A549 (cell line): Measurements from ENCODE around the gene BPIFB2. TPM values are rescaled to one million over a fixed set of nuclear protein-coding genes. Genes with fewer than 3 reads are reported as not detected.
A peak's percentile ranks its signal among the peaks of the same experiment; 100 is the strongest.

Experiments
- ATAC-seq, 2 experiments: fragments of 200-7000 bp in 1 of 2; fragments of >200 bp in 1 of 2; cut with Nextera tagmentation in 1 of 2; cut with Tn5 transposase in 1 of 2; 3 replicates each; pipeline versions ENCODE4 v1.8.0 to v1.9.1; 2018 to 2020; ENCODE audit warnings: mild to moderate bottlenecking in 1 of 2, moderate library complexity in 1 of 2
- CTCF ChIA-PET: fragments of 300-600 bp; sonication (Branson Sonifier 250); formaldehyde crosslinking; extraction: SDS; loops from one replicate; lab custom pipeline; 2021; ENCODE audit warnings: antibody characterized with exemption, inconsistent platforms; lab: Yijun Ruan, JAX
- POLR2A ChIA-PET: fragments of 350-600 bp; formaldehyde crosslinking; extraction: SDS; loops from one replicate; lab custom pipeline; 2021; ENCODE audit warnings: antibody characterized with exemption, inconsistent platforms; lab: Yijun Ruan, JAX
- DNase-seq, 2 experiments: peaks; one replicate each; pipeline versions ENCODE4 v3.0.0 to v3.0.0-alpha.2; 2011 to 2016; ENCODE audit warnings: low read depth in 1 of 2, low spot score in 1 of 2
- FAIRE-seq: peaks from 2 replicates; lab custom pipeline; 2011; peaks lifted over from hg19 to GRCh38; lab: Jason Lieb, UNC
- H3K27ac ChIP-seq, 2 experiments: fragments of >200 bp; sonication (Bioruptor Twin); formaldehyde crosslinking; 3 replicates each; pipeline ENCODE4 v1.5.1; 2016 to 2017
- H3K4me1 ChIP-seq: fragments of >200 bp; sonication (Bioruptor Twin); formaldehyde crosslinking; 3 replicates; pipeline ENCODE4 v1.6.1; 2016
- H3K4me2 ChIP-seq: fragments of >200 bp; sonication (Bioruptor Twin); formaldehyde crosslinking; 3 replicates; pipeline ENCODE4 v1.6.1; 2016
- H3K4me3 ChIP-seq: fragments of >200 bp; sonication (Bioruptor Twin); formaldehyde crosslinking; 3 replicates; pipeline ENCODE4 v1.5.1; 2016
- H3K9me3 ChIP-seq: fragments of >200 bp; sonication (Bioruptor Twin); formaldehyde crosslinking; 3 replicates; pipeline ENCODE4 v1.6.1; 2016
- ATOH8 ChIP-seq: fragments of 250-450 bp; sonication (Bioruptor Pico); IDR thresholded peaks from 2 replicates; pipeline ENCODE4 v1.5.0; 2020; ENCODE audit warnings: low read depth, mild to moderate bottlenecking, moderate library complexity
- BHLHE40 ChIP-seq: IDR thresholded peaks from 2 replicates; pipeline ENCODE4 v1.6.1; 2012; ENCODE audit warnings: low read depth, low read length, inconsistent platforms
- CBX2 ChIP-seq: fragments of 200-600 bp; sonication (generic); IDR thresholded peaks from 2 replicates; pipeline ENCODE4 v1.6.1; 2016; ENCODE audit warnings: low read depth, mild to moderate bottlenecking, borderline replicate concordance
- CBX8 ChIP-seq: fragments of 200-600 bp; sonication (generic); IDR thresholded peaks from 2 replicates; pipeline ENCODE4 v1.6.1; 2016
- CHD4 ChIP-seq: fragments of 200-600 bp; sonication (generic); IDR thresholded peaks from 2 replicates; pipeline ENCODE4 v1.6.1; 2016; ENCODE audit warnings: antibody characterized with exemption, mild to moderate bottlenecking, borderline replicate concordance
- E2F6 ChIP-seq: IDR thresholded peaks from 2 replicates; pipeline ENCODE4 v1.6.1; 2012; ENCODE audit warnings: low read depth, borderline replicate concordance
- EHF ChIP-seq: fragments of 250-450 bp; sonication (Bioruptor Pico); IDR thresholded peaks from 2 replicates; pipeline ENCODE4 v1.5.0; 2020; ENCODE audit warnings: mild to moderate bottlenecking
- EHMT2 ChIP-seq: fragments of 200-600 bp; sonication (generic); IDR thresholded peaks from 2 replicates; pipeline ENCODE4 v1.6.1; 2016; ENCODE audit warnings: antibody characterized with exemption, low read depth, mild to moderate bottlenecking, moderate library complexity
- EP300 ChIP-seq, 2 experiments: fragments of >200 bp; sonication (Bioruptor Twin); formaldehyde crosslinking; IDR thresholded peaks; 2 replicates in 1 of 2; 3 replicates in 1 of 2; pipeline ENCODE4 v1.6.1; 2016 to 2017
- FOSL2 ChIP-seq, 2 experiments: fragments of 450-650 bp in 1 of 2; fragments of >200 bp in 1 of 2; sonication (Bioruptor Twin) in 1 of 2; formaldehyde crosslinking; IDR thresholded peaks; 2 replicates each; pipeline versions ENCODE4 v1.5.0 to v1.6.1; 2016 to 2020; ENCODE audit warnings: mild to moderate bottlenecking in 1 of 2, moderate library complexity in 1 of 2
- FOXS1 ChIP-seq: fragments of 250-450 bp; sonication (Bioruptor Pico); IDR thresholded peaks from 2 replicates; pipeline ENCODE4 v1.5.0; 2020; ENCODE audit warnings: mild to moderate bottlenecking, moderate library complexity
- HEYL ChIP-seq: fragments of 250-450 bp; sonication (Bioruptor Pico); IDR thresholded peaks from 2 replicates; pipeline ENCODE4 v1.8.0; 2021; ENCODE audit warnings: mild to moderate bottlenecking, moderate library complexity
- HOXA7 ChIP-seq: fragments of 250-450 bp; sonication (Bioruptor Pico); IDR thresholded peaks from 2 replicates; pipeline ENCODE4 v1.5.0; 2020; ENCODE audit warnings: mild to moderate bottlenecking, moderate library complexity
- HOXB5 ChIP-seq: fragments of 250-450 bp; sonication (Bioruptor Pico); IDR thresholded peaks from 2 replicates; pipeline ENCODE4 v1.5.0; 2020; ENCODE audit warnings: mild to moderate bottlenecking, moderate library complexity
- KDM1A ChIP-seq: fragments of 200-600 bp; sonication (generic); IDR thresholded peaks from 2 replicates; pipeline ENCODE4 v1.6.1; 2016; ENCODE audit warnings: low read depth, mild to moderate bottlenecking
- KDM5A ChIP-seq: fragments of 200-600 bp; sonication (generic); IDR thresholded peaks from 2 replicates; pipeline ENCODE4 v1.6.1; 2016; ENCODE audit warnings: antibody characterized with exemption, mild to moderate bottlenecking
- MAZ ChIP-seq: fragments of 150-350 bp; IDR thresholded peaks from 2 replicates; pipeline ENCODE4 v1.6.1; 2014; ENCODE audit warnings: antibody characterized with exemption, low read depth, low read length, borderline replicate concordance
- MYC ChIP-seq: IDR thresholded peaks from 2 replicates; pipeline ENCODE4 v1.6.1; 2012; ENCODE audit warnings: mild to moderate bottlenecking, inconsistent platforms, low read length, improper control_type of control experiment, borderline replicate concordance
- NFE2L2 ChIP-seq: fragments of 150-350 bp; conservative IDR thresholded peaks from 2 replicates; pipeline ENCODE4 v1.6.1; 2014; ENCODE audit warnings: low read length
- NPAS2 ChIP-seq: fragments of 250-450 bp; sonication (Bioruptor Pico); IDR thresholded peaks from 2 replicates; pipeline ENCODE4 v1.8.0; 2022; ENCODE audit warnings: mild to moderate bottlenecking, moderate library complexity, borderline replicate concordance
- NR3C1 ChIP-seq: fragments of >200 bp; sonication (Bioruptor Twin); formaldehyde crosslinking; IDR thresholded peaks from 3 replicates; pipeline ENCODE4 v1.6.1; 2017
- PHF8 ChIP-seq: fragments of 200-600 bp; sonication (generic); IDR thresholded peaks from 2 replicates; pipeline ENCODE4 v1.6.1; 2016; ENCODE audit warnings: low read depth, mild to moderate bottlenecking, antibody characterized with exemption, moderate library complexity, borderline replicate concordance
- RARB ChIP-seq: fragments of 250-450 bp; sonication (Bioruptor Pico); IDR thresholded peaks from 2 replicates; pipeline ENCODE4 v1.8.0; 2021; ENCODE audit warnings: mild to moderate bottlenecking, moderate library complexity
- RCOR1 ChIP-seq: fragments of 150-350 bp; IDR thresholded peaks from 2 replicates; pipeline ENCODE4 v1.6.1; 2014; ENCODE audit warnings: antibody characterized with exemption, low read length, low read depth
- SREBF2 ChIP-seq: fragments of 450-650 bp; IDR thresholded peaks from 2 replicates; pipeline ENCODE4 v1.6.1; 2014; ENCODE audit warnings: mild to moderate bottlenecking, moderate library complexity
- TFCP2L1 ChIP-seq: fragments of 250-450 bp; sonication (Bioruptor Pico); IDR thresholded peaks from 2 replicates; pipeline ENCODE4 v1.5.0; 2021; ENCODE audit warnings: mild to moderate bottlenecking
- ZNF302 ChIP-seq: fragments of 250-450 bp; sonication (Bioruptor Pico); IDR thresholded peaks from 2 replicates; pipeline ENCODE4 v1.9.0; 2021; ENCODE audit warnings: inconsistent platforms, mild to moderate bottlenecking, moderate library complexity
- ZSCAN20 ChIP-seq: fragments of 250-450 bp; sonication (Bioruptor Pico); IDR thresholded peaks from 2 replicates; pipeline ENCODE4 v1.8.0; 2022; ENCODE audit warnings: mild to moderate bottlenecking, moderate library complexity
- WGBS: methylation state at CpG from one replicate; pipeline ENCODE4 v1.1.6; 2017; ENCODE audit errors: missing lambda C conversion rate; 5-methylcytosine and 5-hydroxymethylcytosine counted together
- polyA plus RNA-seq, 4 experiments: library from polyadenylated mRNA; depleted of rRNA in 3 of 4; stranded (reverse); fragments of >200 nt; fragmentation: RNase III in 1 of 4; extraction: RNeasy Plus Mini Kit Qiagen cat#74134 plus additional on column Dnase treatment in 1 of 4; gene quantifications; 2 replicates in 3 of 4; 3 replicates in 1 of 4; pipeline ENCODE4 v1.2.3, GENCODE V29; 2011 to 2017

BPIFB2 gene
- polyA plus RNA-seq, 2 of the 4 experiments (the other 2 are of a cell fraction): not detected

GRCh38 chr20:33002087-33002808, 5.3 kb upstream of the BPIFB2 start:
- FAIRE-seq (no peak), DNase-seq (no peak), ATAC-seq (peak in 1 of 2 experiments; percentile 23; a peak in 1 of 6 replicates)
- Histone ChIP-seq H3K4me2 (no peak overlapping the region), H3K27ac (no peak overlapping the region), H3K4me1 (no peaks in the 10 kb centered on the region), H3K4me3 (no peak overlapping the region), H3K9me3 (no peaks in the 10 kb centered on the region; the same call in 2 of the 3 replicates)
- POLR2A ChIA-PET: no interaction called here
- 53% methylated on average over 6 of the region's 7 CpGs for WGBS
- CTCF ChIA-PET: no interaction called here
- TF ChIP-seq ZSCAN20 (no peak), RARB (no peak), KDM1A (no peak), ZNF302 (CRISPR knock-in tag) (no peak), RCOR1 (no peak), KDM5A (no peak), E2F6 (no peak), CBX2 (no peak), CHD4 (no peak), EHMT2 (no peak), PHF8 (no peak)
- TF ChIP-seq, all 56 proteins: peak for 0

GRCh38 chr20:33004141-33004751, 3.3 kb upstream of the BPIFB2 start, which contains the start of gene SUN5:
Gene SUN5, minus strand, starts transcription at chr20:33004433. Its CDS starts 93 bp downstream, at chr20:33004340.
- Histone ChIP-seq H3K4me2 (no peak within 1 kb of the TSS), H3K4me3 (no peak within 1 kb of the TSS), H3K9me3 (no peaks in the 10 kb centered on the region; the same call in 2 of the 3 replicates), H3K4me1 (0 out of 3 replicates have a peak, but pooled peaks cover under 1% of the 10 kb centered on the region), H3K27ac (no peak within 1 kb of the TSS)
- no peak for DNase-seq
- ChIA-PET POLR2A (no interaction called here), CTCF (interaction anchor here (0.8 to 2.1 kb wide), 4 partner anchors 11 to 102 kb away, joined by 3 to 12 read pairs (median 4); no protein-coding TSS in a partner anchor)
- no peak for ATAC-seq
- FAIRE-seq: no peak
- 0% methylated on average over 4 of the region's 6 CpGs for WGBS
- no peak for TF ChIP-seq TFCP2L1 (CRISPR knock-in tag)
- TF ChIP-seq EHF (CRISPR knock-in tag): no peak
- TF ChIP-seq SREBF2: no peak
- TF ChIP-seq NFE2L2: no peak
- no peak for TF ChIP-seq FOSL2 (IDR thresholded peaks at IDR 0.05)
- no peak for TF ChIP-seq FOSL2 (CRISPR knock-in tag; IDR thresholded peaks at IDR 0.05)
- TF ChIP-seq MYC: no peak
- TF ChIP-seq NPAS2 (CRISPR knock-in tag): no peak
- no peak for TF ChIP-seq HOXB5 (CRISPR knock-in tag)
- no peak for TF ChIP-seq ATOH8 (CRISPR knock-in tag)
- TF ChIP-seq MAZ: no peak
- TF ChIP-seq HOXA7 (CRISPR knock-in tag): no peak
- TF ChIP-seq CBX8: no peak
- no peak for TF ChIP-seq HEYL (CRISPR knock-in tag)
- no peak for TF ChIP-seq BHLHE40
- no peak for TF ChIP-seq NR3C1
- no peak for TF ChIP-seq CHD4
- TF ChIP-seq FOXS1: no peak
- TF ChIP-seq EP300 (IDR thresholded peaks at IDR 0.05): no peak
- no peak for TF ChIP-seq RARB
